Calu3 (cell line): ENCODE results near the gene CAMSAP1. TPM values are rescaled to one million over a fixed set of nuclear protein-coding genes. Genes with fewer than 3 reads are reported as not detected.
"Not testable (repeated sequence)": the region's sequence is repeated elsewhere in the genome, so short reads cannot be mapped to it uniquely, and the experiment has no call there.

Experiments used
- BruUV-seq: library from RNA; stranded (reverse); fragments of 400-500 nt; replicated peaks from 2 replicates; lab custom pipeline; 2021; lab: Mats Ljungman, UMichigan
- CTCF ChIA-PET: fragments of 300-600 bp; sonication (Branson Sonifier 250); formaldehyde crosslinking; loops from one replicate; lab custom pipeline; 2022; ENCODE audit warnings: antibody characterized with exemption; lab: Charles Lee
- DNase-seq: peaks from one replicate; pipeline ENCODE4 v3.0.0; 2022
- H3K27ac Mint-ChIP-seq: one replicate; pipeline ENCODE4 v1.8.0; 2022; ENCODE audit warnings: mixed read lengths; ENCODE audit not compliant: unreplicated experiment
- H3K27me3 Mint-ChIP-seq: one replicate; pipeline ENCODE4 v1.8.0; 2022; ENCODE audit warnings: mixed read lengths; ENCODE audit not compliant: unreplicated experiment
- H3K36me3 Mint-ChIP-seq: one replicate; pipeline ENCODE4 v1.8.0; 2022; ENCODE audit warnings: mild to moderate bottlenecking, moderate library complexity, mixed read lengths; ENCODE audit not compliant: insufficient read depth, unreplicated experiment
- H3K4me1 Mint-ChIP-seq: one replicate; pipeline ENCODE4 v1.8.0; 2022; ENCODE audit warnings: mild to moderate bottlenecking, low read depth, mixed read lengths; ENCODE audit not compliant: unreplicated experiment
- H3K4me3 Mint-ChIP-seq: one replicate; pipeline ENCODE4 v1.8.0; 2022; ENCODE audit warnings: mild to moderate bottlenecking, low read depth, moderate library complexity, mixed read lengths; ENCODE audit not compliant: unreplicated experiment
- H3K9me3 Mint-ChIP-seq: one replicate; pipeline ENCODE4 v1.8.0; 2022; ENCODE audit warnings: low read depth, mixed read lengths; ENCODE audit not compliant: unreplicated experiment
- intact Hi-C: fragments of 100-400 bp; cut with micrococcal nuclease; formaldehyde crosslinking; loops from one replicate; pipeline ENCODE4 v1.10.0; 2022; ENCODE audit not compliant: unreplicated experiment
- total RNA-seq: library from RNA; stranded (reverse); gene quantifications from 2 replicates; pipeline ENCODE4 v1.2.3, GENCODE V29; 2022
- TF ChIP-seq, protein P1 (sequence below): fragments of 200-600 bp; IDR thresholded peaks from one replicate; pipeline ENCODE4 v1.8.0; 2022; ENCODE audit warnings: antibody characterized with exemption; ENCODE audit not compliant: unreplicated experiment

Gene CAMSAP1
- total RNA-seq, 1 experiment from 2014 or later, result 28.1 TPM

DNA sequence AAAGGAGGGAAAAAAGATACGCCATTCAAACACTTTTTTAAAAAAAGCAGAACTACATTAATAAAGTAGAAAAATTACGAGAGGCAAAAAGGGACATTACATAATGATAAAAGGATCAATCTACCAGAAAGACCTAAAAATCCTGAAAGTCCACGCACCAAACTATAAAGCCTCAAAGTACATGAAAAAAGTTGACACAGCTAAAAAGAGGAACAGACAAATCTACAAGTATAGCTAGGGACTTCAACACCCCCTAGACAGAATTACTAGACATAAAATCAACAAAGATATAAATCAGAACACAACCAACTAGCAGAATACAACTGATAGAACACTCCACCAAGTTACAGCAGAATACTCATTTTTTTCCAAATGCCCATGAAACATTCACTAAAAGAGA lies 11.1 kb downstream of the CAMSAP1 start:
- H3K9me3 Mint-ChIP-seq, result peaks cover 12% of the 10 kb centered on the region
- CTCF ChIA-PET, result no interaction called here
- TF ChIP-seq, protein P1, sequence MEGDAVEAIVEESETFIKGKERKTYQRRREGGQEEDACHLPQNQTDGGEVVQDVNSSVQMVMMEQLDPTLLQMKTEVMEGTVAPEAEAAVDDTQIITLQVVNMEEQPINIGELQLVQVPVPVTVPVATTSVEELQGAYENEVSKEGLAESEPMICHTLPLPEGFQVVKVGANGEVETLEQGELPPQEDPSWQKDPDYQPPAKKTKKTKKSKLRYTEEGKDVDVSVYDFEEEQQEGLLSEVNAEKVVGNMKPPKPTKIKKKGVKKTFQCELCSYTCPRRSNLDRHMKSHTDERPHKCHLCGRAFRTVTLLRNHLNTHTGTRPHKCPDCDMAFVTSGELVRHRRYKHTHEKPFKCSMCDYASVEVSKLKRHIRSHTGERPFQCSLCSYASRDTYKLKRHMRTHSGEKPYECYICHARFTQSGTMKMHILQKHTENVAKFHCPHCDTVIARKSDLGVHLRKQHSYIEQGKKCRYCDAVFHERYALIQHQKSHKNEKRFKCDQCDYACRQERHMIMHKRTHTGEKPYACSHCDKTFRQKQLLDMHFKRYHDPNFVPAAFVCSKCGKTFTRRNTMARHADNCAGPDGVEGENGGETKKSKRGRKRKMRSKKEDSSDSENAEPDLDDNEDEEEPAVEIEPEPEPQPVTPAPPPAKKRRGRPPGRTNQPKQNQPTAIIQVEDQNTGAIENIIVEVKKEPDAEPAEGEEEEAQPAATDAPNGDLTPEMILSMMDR, result no peak
- no TSS peak for BruUV-seq
- H3K4me1 Mint-ChIP-seq, result peaks cover 11% of the 10 kb centered on the region
- H3K4me3 Mint-ChIP-seq, result no peak overlapping the region
- intact Hi-C loops, result no loop called here
- H3K27me3 Mint-ChIP-seq, result no peaks in the 10 kb centered on the region
- DNase-seq, result no peak
- H3K27ac Mint-ChIP-seq, result no peak overlapping the region
- H3K36me3 Mint-ChIP-seq, result peaks cover 9% of the 10 kb centered on the region

DNA sequence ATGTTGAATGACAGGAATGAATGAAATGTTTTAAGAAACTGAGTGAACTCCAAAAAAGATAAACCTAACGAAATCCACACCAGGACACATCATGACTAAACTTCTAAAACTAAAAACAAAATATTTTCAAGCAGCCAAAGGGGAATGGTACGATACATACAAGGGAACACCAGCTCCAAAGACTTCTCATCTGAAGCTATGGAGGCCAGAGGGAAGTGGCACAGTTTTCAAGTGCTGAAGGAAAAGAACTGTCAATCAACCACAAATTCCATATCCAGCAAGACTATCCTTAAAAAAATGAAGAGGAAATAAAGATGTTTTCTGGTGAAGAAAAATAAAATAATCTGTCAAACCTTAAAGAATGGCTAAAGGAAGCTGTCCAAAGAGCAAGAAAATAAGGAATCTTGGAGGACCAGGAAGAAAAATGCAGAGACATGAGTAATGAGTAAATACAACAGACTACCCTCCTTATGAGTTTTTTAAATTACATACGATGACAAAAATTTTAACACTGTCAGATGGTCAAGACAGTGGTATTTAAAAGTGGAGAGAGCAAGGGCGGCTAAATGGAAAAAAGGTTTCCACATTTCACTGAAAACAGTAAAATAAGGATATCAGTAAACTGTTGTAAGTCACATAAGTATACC lies 12.0 kb downstream of the CAMSAP1 start:
- H3K4me1 Mint-ChIP-seq, result peaks cover 20% of the 10 kb centered on the region
- BruUV-seq, result no TSS peak
- no peak for DNase-seq
- no peak overlapping the region for H3K27ac Mint-ChIP-seq
- intact Hi-C loops, result no loop called here
- peaks cover 9% of the 10 kb centered on the region for H3K36me3 Mint-ChIP-seq
- H3K27me3 Mint-ChIP-seq, result no peaks in the 10 kb centered on the region
- peaks cover 12% of the 10 kb centered on the region for H3K9me3 Mint-ChIP-seq
- H3K4me3 Mint-ChIP-seq, result no peak overlapping the region
- CTCF ChIA-PET, result no interaction called here
- TF ChIP-seq, protein P1, result no peak

DNA sequence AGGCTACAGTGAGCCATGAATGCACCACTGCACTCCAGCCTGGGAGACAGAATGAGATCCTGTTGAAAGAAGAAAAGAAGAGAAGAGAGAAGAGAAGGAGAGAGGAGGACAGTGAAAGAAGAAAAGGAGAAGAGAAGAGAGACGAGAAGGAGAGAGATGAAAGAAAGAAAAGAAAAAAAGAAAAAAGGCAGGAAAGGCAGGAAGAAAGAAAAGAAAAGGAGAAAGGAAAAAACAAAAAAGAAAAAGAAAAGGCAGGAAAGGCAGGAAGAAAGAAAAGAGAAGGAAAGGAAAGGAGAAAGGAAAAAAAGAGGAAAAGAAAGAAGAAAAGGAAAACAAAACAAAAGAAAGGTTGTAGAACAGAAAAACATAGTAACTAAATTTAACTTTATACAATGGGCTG lies 14.2 kb downstream of the CAMSAP1 start:
- BruUV-seq, result no TSS peak
- CTCF ChIA-PET, result no interaction called here
- no peak overlapping the region for H3K27ac Mint-ChIP-seq
- peaks cover 8% of the 10 kb centered on the region for H3K9me3 Mint-ChIP-seq
- no peak for DNase-seq
- TF ChIP-seq, protein P1, result no peak
- H3K4me3 Mint-ChIP-seq, result no peak overlapping the region
- peaks cover 3% of the 10 kb centered on the region for H3K36me3 Mint-ChIP-seq
- peaks cover 22% of the 10 kb centered on the region for H3K4me1 Mint-ChIP-seq
- intact Hi-C loops, result no loop called here
- no peaks in the 10 kb centered on the region for H3K27me3 Mint-ChIP-seq

DNA sequence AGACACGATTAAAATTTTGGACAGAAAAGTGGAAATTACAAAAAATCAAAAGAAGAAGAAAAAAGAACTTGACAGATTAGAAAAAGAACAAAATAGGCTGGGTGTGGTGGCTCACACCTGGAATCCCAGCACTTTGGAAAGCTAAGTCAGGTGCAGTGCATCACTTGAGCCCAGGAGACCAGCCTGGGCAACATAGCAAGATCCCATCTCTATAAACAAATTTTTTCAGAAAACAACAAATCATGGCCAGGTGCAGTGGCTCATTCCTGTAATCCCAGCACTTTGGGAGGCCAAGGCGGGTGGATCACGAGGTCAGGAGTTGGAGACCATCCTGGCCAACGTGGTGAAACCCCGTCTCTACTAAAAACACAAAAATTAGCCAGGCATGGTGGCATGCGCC lies 15.0 kb downstream of the CAMSAP1 start:
- H3K4me3 Mint-ChIP-seq, DNase-seq, CTCF ChIA-PET, H3K9me3 Mint-ChIP-seq, H3K36me3 Mint-ChIP-seq, H3K27ac Mint-ChIP-seq, intact Hi-C loops, H3K27me3 Mint-ChIP-seq, BruUV-seq: not testable (repeated sequence)
- peaks cover 24% of the 10 kb centered on the region for H3K4me1 Mint-ChIP-seq

DNA sequence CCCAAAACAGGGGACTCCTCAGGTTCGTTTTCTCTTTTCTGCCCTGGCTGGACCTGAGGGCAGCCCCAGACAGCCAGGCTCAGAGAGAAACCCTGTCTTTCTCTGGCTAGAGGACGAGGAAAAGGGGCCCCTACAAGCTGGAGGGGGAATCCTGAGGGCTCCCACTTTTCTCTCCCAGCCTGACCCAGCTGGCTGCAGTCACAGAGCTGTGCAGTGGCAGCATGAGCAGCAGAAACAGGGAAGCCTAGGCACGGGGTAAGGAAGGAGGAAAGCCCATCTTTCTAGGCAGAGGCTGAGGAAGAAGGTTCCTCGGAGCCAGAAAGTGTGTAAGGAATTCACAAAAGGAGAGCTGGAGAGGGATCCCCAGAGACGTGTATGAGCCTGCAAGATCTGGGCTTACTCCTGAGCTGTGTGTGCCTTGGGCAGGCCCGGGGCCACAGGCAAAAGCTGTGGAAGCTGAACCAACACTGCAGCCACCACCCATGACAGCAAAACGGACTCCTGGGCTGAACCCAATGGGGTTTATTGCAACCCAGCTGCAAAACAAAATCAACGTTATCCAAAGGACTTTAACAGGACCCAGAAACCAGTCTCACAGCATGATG lies 16.2 kb downstream of the CAMSAP1 start:
- CTCF ChIA-PET, result interaction anchor here (1.6 to 1.7 kb wide), 2 partner anchors 16 to 27 kb away, joined by 4 to 5 read pairs; partner anchors contain the start of gene CAMSAP1
- H3K27me3 Mint-ChIP-seq, result no peaks in the 10 kb centered on the region

More for the DNA sequence above, 16.2 kb downstream of the CAMSAP1 start:
- H3K4me1 Mint-ChIP-seq, result peaks cover 36% of the 10 kb centered on the region
- DNase-seq, result no peak
- no TSS peak for BruUV-seq
- H3K4me3 Mint-ChIP-seq, result no peak overlapping the region
- H3K36me3 Mint-ChIP-seq, result peaks cover 3% of the 10 kb centered on the region
- H3K27ac Mint-ChIP-seq, result no peak overlapping the region
- TF ChIP-seq, protein P1, result no peak
- intact Hi-C loops, result no loop called here
- peaks cover 8% of the 10 kb centered on the region for H3K9me3 Mint-ChIP-seq
